HK-2 (cell line): ENCODE results near the gene MAP2K7.

Source experiments
- DNase-seq: peaks from one replicate; pipeline ENCODE4 v3.0.0-alpha.2; 2018; ENCODE audit not compliant: unreplicated experiment

MAP2K7 gene

DNA sequence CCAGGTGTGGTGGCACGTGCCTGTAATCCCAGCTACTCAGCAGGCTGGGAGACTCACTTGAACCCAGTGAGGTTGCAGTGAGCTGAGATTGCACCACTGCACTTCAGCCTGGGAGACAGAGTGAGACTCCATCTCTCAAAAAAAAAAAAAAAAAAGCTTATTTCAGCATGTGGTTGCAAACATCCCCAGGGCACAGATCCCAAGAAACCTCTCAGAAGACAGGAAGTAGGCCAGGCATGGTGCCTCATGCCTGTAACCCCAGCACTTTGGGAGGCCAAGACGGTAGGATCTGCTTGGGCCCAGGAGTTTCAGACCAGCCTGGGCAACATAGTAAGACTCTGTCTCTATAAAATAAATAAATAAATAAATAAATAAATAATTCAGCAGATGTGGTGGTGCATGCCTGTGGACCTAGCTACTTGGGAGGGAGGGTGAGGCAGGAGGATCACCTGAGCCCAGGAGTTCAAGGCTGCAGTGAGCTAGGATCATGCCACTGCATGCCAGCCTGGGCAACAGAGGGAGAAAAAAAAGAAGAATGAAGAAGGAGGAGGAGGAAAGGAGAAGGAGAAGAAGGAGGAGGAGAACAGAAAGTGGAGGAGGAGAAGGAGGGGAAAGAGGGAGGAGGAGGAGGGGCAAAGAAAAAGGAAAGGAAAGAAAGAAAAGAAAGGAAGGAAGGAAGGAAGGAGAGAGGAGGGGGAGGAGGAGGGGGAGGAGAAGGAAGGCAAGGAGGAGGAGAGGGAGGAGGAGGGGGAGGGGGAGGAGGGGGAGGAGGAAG lies 19.7 kb upstream of the MAP2K7 start:
- no peak for DNase-seq

DNA sequence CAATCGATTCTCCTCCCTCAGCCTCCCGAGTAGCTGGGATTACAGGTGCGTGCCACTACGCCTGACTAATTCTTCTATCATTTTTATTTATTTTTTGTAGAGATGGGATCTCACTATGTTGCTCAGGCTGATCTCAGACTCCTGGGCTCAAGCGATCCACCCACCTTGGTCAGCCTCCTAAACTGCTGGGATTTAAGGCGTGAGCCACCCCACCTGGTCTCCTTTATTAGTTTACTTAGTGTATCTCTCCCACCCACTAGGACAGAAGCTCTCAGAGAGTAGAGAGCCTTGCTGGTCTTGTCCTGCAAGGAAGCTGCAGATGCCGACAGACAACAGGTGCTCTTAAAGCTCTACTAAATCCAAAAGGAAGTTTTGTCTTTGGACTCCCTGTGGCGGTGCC lies 17.9 kb upstream of the MAP2K7 start:
- DNase-seq: no peak

DNA sequence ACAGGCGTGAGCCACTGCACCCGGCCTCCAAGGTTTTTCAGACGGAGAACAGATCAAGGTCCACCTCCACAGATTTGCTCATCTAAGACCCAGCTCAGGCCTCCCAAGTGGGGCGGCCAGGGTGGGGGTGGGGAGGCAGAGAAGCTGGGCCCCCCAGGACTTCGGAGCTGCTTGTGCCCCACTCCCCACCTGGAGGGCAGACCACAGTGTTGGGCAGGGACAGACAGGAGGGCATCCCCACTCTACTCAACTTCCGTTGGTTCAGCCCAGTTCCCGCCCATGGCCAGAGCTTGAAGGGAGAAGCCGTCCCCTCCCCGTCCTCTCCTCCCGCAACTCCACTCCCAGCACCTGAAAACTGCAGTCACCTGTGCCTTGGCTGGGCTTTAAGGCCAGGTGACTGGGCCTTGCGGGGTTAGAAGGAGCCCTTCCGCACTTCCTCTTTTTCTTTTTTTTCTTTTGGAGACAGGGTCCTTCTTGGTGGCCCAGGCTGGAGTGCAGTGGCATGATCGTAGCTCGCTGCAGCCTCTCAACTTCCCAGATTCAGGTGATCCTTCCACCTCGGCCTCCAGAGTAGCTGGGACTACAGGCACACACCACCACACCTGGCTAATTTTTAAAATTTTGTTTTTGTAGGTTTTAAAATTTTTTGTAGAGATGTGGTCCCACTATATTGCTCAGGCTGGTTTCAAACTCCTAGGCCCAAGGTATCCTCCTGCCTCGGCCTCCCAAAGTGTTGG lies 16.1 kb upstream of the MAP2K7 start:
- DNase-seq: no peak

- DNase-seq: peak; percentile 88
These were observed 15.4 kb upstream of the MAP2K7 start, which contains the start of gene LRRC8E for GRCh38 chr19:7888145-7888825. Gene LRRC8E, plus strand, starts transcription at chr19:7888510. Its CDS starts 7,094 bp downstream, at chr19:7895604.

DNA sequence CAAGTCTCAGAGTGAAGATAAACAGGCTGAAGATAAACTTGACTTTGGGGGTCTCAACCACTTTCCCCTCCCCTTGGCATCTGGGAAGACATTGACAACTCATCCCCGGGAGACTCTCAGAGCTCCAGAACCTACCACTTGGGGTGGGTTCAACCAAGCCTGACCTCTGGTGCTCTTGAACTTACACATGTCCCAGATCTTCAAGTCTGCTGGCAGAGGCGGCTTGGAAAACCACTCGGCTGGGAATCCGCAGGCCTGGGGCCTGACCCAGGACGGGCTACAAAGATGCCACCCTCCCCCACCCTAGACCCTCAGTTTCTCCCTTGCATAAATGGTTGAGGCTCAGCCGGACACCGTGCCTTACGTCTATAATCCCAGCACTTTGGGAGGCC lies 14.9 kb upstream of the MAP2K7 start:
- no peak for DNase-seq

- peak; percentile 66 for DNase-seq
These were observed 10.1 kb upstream of the MAP2K7 start for GRCh38 chr19:7893362-7894101.

GRCh38 chr19:7894612-7895309 lies 8.9 kb upstream of the MAP2K7 start:
- DNase-seq: no peak

GRCh38 chr19:7895565-7895964 lies 8.1 kb upstream of the MAP2K7 start:
- no peak for DNase-seq

GRCh38 chr19:7897292-7897691 lies 6.4 kb upstream of the MAP2K7 start:
- DNase-seq: no peak

GRCh38 chr19:7898967-7899366 lies 4.7 kb upstream of the MAP2K7 start:
- no peak for DNase-seq

- no peak for DNase-seq
These were observed 3.8 kb upstream of the MAP2K7 start for GRCh38 chr19:7899751-7900378.

- DNase-seq: no peak
These were observed 3.2 kb upstream of the MAP2K7 start for GRCh38 chr19:7900401-7900870.

DNA sequence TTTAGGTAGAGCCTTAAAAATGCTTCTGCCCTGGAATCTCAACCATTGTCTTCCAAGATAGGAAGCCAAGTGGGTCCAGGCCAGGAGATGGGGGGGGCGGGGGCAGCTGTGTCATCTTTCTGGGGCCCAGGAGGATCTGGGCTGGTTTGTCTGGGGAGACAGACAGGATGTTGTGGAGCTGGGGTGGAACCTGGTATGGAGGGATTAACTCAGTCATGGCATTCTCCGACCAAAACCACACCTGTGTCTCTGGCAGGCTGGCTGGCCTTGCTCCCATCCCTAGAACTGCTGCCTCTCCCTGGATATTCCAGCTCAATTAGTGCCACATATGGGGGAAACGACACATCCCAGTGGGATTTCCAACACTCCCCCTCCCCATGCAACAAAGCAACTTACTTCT lies 2.7 kb upstream of the MAP2K7 start:
- DNase-seq: no peak

GRCh38 chr19:7901337-7901736 lies 2.3 kb upstream of the MAP2K7 start:
- DNase-seq: no peak

DNA sequence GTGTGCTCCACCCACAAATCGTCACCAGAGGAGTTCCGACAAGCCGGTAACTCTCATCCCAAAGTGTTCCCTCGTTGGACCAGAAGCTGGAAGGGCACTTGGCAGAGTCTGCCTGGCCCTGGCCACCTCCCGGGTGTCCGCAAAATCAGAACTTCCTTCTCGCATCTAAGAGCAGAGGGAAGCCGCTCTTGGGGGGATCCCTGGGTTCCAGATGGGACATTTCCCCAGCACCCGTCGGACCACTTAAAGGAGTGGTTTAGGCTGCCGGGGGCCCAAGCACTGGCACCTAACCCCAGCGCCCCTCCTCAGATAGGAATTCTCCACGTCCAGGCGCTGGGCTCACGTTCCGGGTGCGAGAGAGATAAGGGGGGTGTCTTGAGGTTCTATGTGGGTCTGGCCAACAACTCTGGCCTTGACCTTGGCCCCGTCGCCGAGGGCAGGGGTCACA lies 857 bp upstream of the MAP2K7 start:
- DNase-seq: no peak

DNA sequence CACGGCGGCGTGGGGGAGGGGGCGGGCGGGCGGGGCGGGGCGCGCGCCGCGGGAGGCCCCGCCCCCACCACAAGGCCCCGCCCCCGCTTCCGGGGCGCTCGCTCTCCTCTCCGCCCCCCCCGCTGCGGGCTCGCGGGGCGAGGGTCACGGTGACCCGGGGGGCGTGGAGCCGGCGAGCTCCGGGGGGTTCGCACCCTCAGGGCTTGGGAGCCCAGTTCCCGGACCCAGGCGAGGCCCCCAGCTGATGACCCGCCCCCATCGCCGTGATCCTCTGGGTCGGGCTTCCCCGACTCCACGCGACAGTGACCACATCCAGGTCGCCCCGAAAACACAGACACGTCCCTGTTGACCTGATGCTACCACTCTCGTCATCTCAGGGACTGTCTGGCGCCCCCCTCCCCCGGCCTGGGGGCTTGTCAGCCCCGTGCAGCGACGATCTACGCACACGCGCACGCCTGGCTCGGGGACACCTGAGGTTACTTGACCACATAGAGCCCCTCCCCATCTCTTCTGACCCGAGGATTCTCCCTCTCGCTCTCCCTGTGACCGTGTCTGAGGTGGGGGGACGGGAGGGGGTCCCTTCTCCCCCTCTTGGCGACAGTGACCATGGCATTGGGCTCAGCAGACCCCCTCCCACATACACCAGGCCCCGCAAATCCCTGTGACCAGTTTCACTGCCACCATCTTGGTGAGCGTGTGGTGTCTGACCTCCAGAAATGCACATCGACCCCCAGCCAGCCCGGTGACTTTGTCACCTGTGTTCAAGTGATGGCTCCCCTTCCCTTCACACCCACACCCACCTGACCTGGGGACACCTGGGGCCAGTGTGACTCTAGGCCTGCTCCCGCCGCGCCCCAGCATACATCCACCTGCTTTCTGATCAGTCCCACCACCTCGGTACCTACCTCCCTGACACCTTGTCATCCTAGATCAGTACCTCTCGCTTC lies 670 bp downstream of the MAP2K7 start:
- DNase-seq: no peak

DNA sequence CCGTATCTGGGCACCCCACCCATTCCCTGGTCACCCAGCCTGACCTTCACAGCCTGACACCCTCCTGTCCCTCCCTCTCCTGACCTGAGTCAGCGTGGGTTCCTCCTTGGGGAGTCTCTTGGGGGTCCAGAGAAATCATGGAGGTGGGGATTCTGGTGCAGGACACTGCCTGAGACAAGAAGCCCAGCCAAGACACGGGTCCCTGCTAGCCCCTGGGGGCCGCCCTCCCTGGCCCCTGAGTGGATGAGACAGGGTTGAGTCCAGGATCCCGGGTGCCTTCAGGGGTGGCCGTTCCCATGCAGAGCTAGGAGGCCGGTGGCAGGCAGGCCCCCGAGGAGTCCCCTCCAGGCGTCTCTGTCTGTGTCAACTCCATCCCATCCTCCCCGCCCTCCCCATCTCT lies 1.6 kb downstream of the MAP2K7 start:
- no peak for DNase-seq

DNA sequence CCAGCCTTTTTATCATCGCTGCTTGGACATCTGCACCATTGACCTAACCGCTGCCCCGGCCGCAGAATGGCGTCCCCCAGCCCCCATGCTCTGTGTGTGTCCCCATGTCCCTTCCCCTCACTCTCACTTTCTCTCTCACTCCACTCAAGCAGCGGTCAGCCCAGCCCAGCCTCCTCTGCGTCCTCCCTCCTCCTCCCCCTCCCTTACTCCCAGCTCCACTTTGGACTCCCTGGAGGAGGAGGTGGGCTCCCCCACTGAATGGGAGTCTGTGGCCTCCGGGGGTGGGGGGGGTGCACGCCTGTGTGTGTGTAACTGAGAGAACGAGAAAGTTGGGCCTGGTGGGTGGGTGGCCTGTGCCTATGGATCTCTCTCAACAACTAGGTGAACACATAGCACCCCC lies 2.2 kb downstream of the MAP2K7 start:
- DNase-seq: no peak

DNA sequence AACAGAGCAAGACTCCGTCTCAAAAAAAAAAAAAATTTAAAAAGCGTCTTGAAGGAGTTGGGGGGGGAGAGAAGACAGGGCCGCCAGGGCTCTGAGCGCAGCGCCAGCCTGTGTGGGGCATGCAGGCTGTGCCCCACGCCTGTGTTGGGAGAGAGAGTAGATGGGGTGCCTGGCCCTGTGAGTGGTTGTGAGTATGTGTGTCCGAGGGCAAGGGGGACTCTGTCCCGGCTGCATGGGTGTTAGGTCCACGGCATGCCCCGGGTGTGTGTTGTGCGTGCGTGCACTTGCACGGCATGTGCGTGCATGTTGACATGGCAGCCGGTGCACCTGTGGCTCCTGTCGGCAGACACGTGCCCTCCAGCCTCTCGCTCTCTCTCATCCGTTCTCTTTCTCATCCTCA lies 3.4 kb downstream of the MAP2K7 start:
- no peak for DNase-seq

- DNase-seq: no peak
These were observed 3.9 kb downstream of the MAP2K7 start for GRCh38 chr19:7907544-7907943.
